OCI-LY3 (cell line): ENCODE measurements around the gene MACROD2.

ENCODE experiments used
- H2AFZ ChIP-seq: fragments of 200-600, 300-600 bp; shearing (Covaris generic); 2 replicates; pipeline ENCODE4 v1.6.0; 2014; ENCODE audit warnings: antibody characterized with exemption, low read depth, low read length
- H3K27ac ChIP-seq: fragments of 200-600, 300-600 bp; sonication (generic); 2 replicates; pipeline ENCODE4 v1.5.1; 2014; ENCODE audit warnings: mild to moderate bottlenecking, low read length, moderate library complexity, mixed read lengths
- H3K27me3 ChIP-seq: fragments of 200-600, 300-600 bp; sonication (generic); 2 replicates; pipeline ENCODE4 v1.6.1; 2014; ENCODE audit warnings: low read depth, low read length, mixed read lengths
- H3K36me3 ChIP-seq: fragments of 200-600, 300-600 bp; sonication (generic); replicated peaks from 2 replicates; pipeline ENCODE3; 2014; ENCODE audit warnings: low read depth, low read length, mixed read lengths
- H3K4me1 ChIP-seq: fragments of 300-600, 200-600 bp; sonication (generic); 2 replicates; pipeline ENCODE4 v1.6.1; 2014; ENCODE audit warnings: low read length, mixed read lengths
- H3K4me2 ChIP-seq: fragments of 200-600, 300-600 bp; sonication (generic); 2 replicates; pipeline ENCODE4 v1.6.1; 2014; ENCODE audit warnings: low read length, mixed read lengths
- H3K4me3 ChIP-seq: fragments of 300-600, 200-600 bp; sonication (generic); 2 replicates; pipeline ENCODE4 v1.5.1; 2014; ENCODE audit warnings: antibody characterized with exemption, mild to moderate bottlenecking, low read length, moderate library complexity
- H3K79me2 ChIP-seq: fragments of 300-600, 200-600 bp; shearing (Covaris generic); 2 replicates; pipeline ENCODE4 v1.6.1; 2014; ENCODE audit warnings: mild to moderate bottlenecking, low read length, mixed read lengths
- H3K9ac ChIP-seq: fragments of 300-600, 200-600 bp; shearing (Covaris generic); 2 replicates; pipeline ENCODE4 v1.6.0; 2014; ENCODE audit warnings: mild to moderate bottlenecking, low read length, moderate library complexity
- H3K9me3 ChIP-seq: fragments of 200-600, 300-600 bp; shearing (Covaris generic); 2 replicates; pipeline ENCODE4 v1.6.1; 2014; ENCODE audit warnings: low read length, mixed read lengths; ENCODE audit not compliant: insufficient read depth
- H4K20me1 ChIP-seq: fragments of 200-600, 300-600 bp; sonication (generic); 2 replicates; pipeline ENCODE4 v1.6.1; 2016; ENCODE audit warnings: low read length, mixed read lengths; ENCODE audit not compliant: insufficient read depth
- CTCF ChIP-seq: fragments of 200-600, 300-600 bp; sonication (generic); IDR thresholded peaks from 2 replicates; pipeline ENCODE4 v1.5.1; 2014; ENCODE audit warnings: antibody characterized with exemption, low read length, low read depth
- EZH2phosphoT487 ChIP-seq: fragments of 200-600 bp; shearing (Covaris generic); IDR thresholded peaks from 2 replicates; pipeline ENCODE4 v1.6.1; 2018; ENCODE audit warnings: antibody characterized with exemption, mixed run types, low read depth

MACROD2 gene

GRCh38 chr20:16042731-16043130, 2047.4 kb downstream of the MACROD2 start:
- no peak overlapping the region for H3K9ac ChIP-seq
- peaks cover 41% of the 10 kb centered on the region for H3K79me2 ChIP-seq
- no peak overlapping the region for H3K4me3 ChIP-seq
- H4K20me1 ChIP-seq: peaks cover 68% of the 10 kb centered on the region
- H3K36me3 ChIP-seq: peaks cover 87% of the 10 kb centered on the region
- H3K27ac ChIP-seq: no peak overlapping the region
- no peak overlapping the region for H2AFZ ChIP-seq
- no peaks in the 10 kb centered on the region for H3K27me3 ChIP-seq
- no peak overlapping the region for H3K4me2 ChIP-seq
- H3K4me1 ChIP-seq: peaks cover 16% of the 10 kb centered on the region
- H3K9me3 ChIP-seq: no peaks in the 10 kb centered on the region
- TF ChIP-seq CTCF (no peak), EZH2phosphoT487 (no peak)

- H3K27me3 ChIP-seq: no peaks in the 10 kb centered on the region
- no peaks in the 10 kb centered on the region for H3K9me3 ChIP-seq
- H3K4me1 ChIP-seq: peaks cover 16% of the 10 kb centered on the region
- no peak overlapping the region for H3K27ac ChIP-seq
- H3K36me3 ChIP-seq: peaks cover 87% of the 10 kb centered on the region
- peaks cover 29% of the 10 kb centered on the region for H3K79me2 ChIP-seq
- H4K20me1 ChIP-seq: peaks cover 59% of the 10 kb centered on the region
- H3K4me3 ChIP-seq: no peak overlapping the region
- H3K4me2 ChIP-seq: no peak overlapping the region
- TF ChIP-seq CTCF (no peak), EZH2phosphoT487 (no peak)
- H3K9ac ChIP-seq: no peak overlapping the region
- H2AFZ ChIP-seq: no peak overlapping the region
These were observed 2048.6 kb downstream of the MACROD2 start for GRCh38 chr20:16043931-16044330.

- H3K27ac ChIP-seq: no peak overlapping the region
- H3K4me2 ChIP-seq: no peak overlapping the region
- H3K79me2 ChIP-seq: no peaks in the 10 kb centered on the region
- no peak overlapping the region for H2AFZ ChIP-seq
- H3K4me3 ChIP-seq: no peak overlapping the region
- peaks cover 61% of the 10 kb centered on the region for H3K36me3 ChIP-seq
- no peaks in the 10 kb centered on the region for H3K9me3 ChIP-seq
- H3K4me1 ChIP-seq: peaks cover 7% of the 10 kb centered on the region
- H3K9ac ChIP-seq: no peak overlapping the region
- peaks cover 28% of the 10 kb centered on the region; the same call in 1 of the 2 replicates for H4K20me1 ChIP-seq
- H3K27me3 ChIP-seq: no peaks in the 10 kb centered on the region
- TF ChIP-seq EZH2phosphoT487 (no peak), CTCF (no peak)
These were observed 2053.6 kb downstream of the MACROD2 start for GRCh38 chr20:16048876-16049275.

- TF ChIP-seq CTCF (no peak), EZH2phosphoT487 (no peak)
- H3K9me3 ChIP-seq: no peaks in the 10 kb centered on the region
- peaks cover 14% of the 10 kb centered on the region for H3K4me1 ChIP-seq
- H3K4me3 ChIP-seq: no peak overlapping the region
- no peak overlapping the region for H2AFZ ChIP-seq
- H3K79me2 ChIP-seq: no peaks in the 10 kb centered on the region
- H3K9ac ChIP-seq: no peak overlapping the region
- H3K36me3 ChIP-seq: peaks cover 54% of the 10 kb centered on the region
- H3K27ac ChIP-seq: no peak overlapping the region
- no peak overlapping the region for H3K4me2 ChIP-seq
- peaks cover 28% of the 10 kb centered on the region; the same call in 1 of the 2 replicates for H4K20me1 ChIP-seq
- no peaks in the 10 kb centered on the region for H3K27me3 ChIP-seq
These were observed 2054.3 kb downstream of the MACROD2 start for GRCh38 chr20:16049529-16050093.
